AML-193 (cell line): Measurements from ENCODE around the gene MESP1.

Source experiments
- DNase-seq, 2 experiments: peaks; one replicate each; lab custom pipeline; 2025; lab: John Stamatoyannopoulos, UW

The MESP1 gene

GRCh38 chr15:89758981-89759380 lies 7.9 kb upstream of the MESP1 start:
- DNase-seq = no peak

DNA sequence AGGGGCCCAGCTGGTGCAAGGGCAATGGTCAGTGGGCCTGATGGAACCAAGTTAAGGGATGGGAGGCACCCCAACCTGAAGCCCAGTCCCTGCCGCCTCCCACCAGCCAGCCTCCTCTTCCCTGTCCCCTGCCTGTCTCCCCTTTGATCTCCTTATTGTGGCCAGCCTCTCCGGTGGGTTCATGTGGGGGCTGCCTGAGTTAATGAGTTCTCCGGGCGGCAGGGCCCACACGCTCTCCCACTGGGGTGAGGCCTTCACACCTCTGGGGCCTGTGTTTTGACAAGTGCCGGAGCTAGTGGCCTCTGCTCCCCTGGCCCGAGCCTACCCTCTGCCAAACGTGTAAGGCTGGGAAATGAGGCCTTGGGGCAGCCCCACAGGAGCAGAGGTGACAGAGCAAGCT lies 7.2 kb upstream of the MESP1 start:
- DNase-seq = no peak

DNA sequence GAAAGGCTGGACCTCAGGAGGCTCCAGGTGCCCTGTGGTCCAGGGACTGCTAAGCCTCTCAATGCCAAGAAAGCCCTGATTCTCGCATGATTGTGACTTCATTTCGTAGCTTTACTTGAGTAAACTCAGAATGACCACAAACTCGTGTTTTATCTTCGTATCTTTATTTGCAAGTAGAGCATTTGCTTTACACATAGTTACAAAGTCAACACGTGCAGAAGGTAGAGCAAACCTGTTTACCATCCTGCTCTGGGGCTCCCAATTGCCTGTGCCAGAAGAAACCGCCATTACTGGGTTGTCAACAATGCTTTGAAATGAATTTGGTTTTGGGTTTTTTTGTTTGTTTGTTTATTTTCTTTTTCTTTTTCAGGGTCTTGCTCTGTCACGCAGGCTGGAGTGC lies 5.8 kb upstream of the MESP1 start:
- DNase-seq = no peak

GRCh38 chr15:89755701-89756100 lies 4.7 kb upstream of the MESP1 start:
- DNase-seq = no peak

- DNase-seq = no peak
These were observed 3.5 kb upstream of the MESP1 start for GRCh38 chr15:89754361-89755154.

GRCh38 chr15:89753855-89754254 lies 2.8 kb upstream of the MESP1 start:
- no peak for DNase-seq

GRCh38 chr15:89751748-89752147 lies 699 bp upstream of the MESP1 start:
- DNase-seq = no peak

DNA sequence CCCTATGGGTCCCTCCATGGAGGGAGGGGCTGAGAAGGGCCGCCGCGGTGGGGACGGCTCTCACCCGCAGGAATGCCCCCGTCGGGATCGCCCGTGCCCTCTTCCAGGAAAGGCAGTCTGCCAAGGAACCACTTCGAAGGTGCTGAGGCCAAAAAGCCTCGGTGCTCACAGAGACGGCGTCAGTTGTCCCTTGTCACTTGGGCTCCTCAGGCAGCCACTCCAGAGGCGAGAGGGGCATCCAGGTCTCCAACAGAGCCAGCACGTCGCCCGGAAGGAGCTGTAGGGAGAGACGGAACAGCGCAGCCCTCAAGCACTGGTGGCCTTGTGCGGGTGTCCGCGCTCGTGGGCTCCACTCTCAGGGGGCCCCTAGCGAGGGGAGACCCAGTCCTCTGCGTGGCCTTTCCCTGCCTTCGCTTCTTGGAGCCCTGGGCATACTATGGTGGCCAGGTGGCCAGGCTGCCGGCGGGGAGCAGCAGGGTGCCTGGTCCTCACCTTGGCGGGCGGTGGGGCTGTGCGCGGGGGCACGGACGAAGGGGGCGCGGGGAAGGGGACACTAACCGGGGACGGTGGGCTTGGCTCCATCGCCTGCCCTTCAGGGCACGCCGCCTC lies 994 bp downstream of the MESP1 start:
- DNase-seq = no peak

DNA sequence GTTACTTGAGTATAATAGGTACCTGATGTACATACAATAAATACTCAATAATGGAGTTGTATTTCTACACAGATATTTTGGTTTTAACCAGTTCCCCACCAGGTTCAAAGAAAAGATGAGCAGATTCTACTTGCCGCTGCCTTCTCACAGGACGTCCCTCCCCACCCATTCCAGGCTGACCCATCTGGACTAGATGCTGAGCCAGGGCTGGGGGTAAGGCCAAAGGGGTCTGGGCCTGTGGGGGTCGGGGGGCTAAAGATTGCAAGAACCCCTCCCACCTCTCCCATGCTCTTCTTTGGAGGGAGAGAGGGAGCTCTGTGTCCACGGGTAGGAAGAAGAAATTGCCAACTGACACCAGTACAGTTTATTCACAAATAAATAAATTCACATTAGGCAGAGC lies 1.5 kb downstream of the MESP1 start:
- DNase-seq = no peak

- DNase-seq = no peak
These were observed 2.0 kb downstream of the MESP1 start for GRCh38 chr15:89749054-89749453.

DNA sequence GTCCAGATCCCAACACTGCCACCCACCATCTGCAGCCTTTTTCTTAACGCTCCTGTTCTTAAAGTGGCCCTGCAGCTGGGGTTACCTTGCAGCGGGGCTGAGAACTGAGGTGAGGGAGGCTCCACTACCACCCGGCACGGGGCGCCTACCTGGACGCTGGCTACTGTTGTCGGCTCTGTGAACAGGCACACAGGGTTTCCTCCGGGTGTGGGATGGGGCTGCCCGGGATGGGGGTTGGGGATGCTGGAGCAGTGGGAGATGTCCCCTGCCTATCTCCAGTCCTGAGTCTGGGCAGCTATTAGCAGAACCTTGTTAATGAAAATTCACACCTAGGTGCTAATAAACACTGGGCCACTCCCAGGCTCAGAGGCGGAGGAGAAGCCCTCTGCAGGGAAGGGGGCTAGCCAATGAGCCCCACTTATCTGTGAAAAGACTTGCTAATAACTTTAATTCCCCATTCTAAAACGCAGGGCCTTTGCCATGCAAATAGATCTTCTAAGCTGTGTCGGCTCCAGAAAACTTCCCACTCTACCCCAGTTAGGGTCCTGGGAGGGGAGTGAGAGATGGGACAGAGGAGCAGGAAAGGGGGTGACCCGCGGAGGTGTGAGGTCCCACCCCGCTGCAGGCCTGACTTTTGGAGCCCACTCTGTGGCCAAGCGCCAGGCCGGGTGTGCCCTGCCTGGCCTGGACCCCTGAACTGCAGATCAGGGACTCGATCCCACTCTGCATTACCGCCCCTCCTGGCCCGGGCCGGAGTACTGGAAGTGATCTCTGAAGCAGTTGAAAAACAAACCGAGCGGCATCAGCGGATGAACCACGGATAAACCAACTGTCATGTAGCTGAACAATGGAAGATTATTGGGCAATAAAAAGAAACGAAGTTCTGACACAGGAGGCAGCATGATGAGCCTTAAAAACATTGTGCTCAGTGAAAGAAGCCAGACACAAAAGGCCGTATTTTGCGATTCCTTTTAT lies 3.1 kb downstream of the MESP1 start:
- DNase-seq = no peak

GRCh38 chr15:89746386-89746780 lies 4.7 kb downstream of the MESP1 start:
- DNase-seq = no peak

- DNase-seq = no peak
These were observed 5.3 kb downstream of the MESP1 start for GRCh38 chr15:89745768-89746167.

DNA sequence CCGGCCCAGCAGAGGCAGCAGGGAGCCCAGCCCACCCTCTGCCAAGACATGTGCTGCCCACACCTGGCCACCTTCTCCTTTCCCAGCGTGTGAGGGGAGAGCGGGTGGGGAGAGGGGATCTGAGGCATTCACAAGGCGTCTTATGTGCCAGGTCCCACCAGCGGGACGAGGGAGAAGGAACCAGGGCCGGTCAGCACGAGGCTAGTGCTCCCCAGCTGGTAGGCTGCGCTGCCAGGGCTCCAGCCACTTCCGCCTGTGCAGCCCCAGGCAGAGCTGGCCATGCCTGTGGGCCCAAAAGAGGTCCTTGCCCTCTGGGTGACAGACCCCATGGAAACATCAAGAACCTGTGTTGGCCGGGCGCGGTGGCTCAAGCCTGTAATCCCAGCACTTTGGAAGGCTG lies 5.9 kb downstream of the MESP1 start:
- no peak for DNase-seq

DNA sequence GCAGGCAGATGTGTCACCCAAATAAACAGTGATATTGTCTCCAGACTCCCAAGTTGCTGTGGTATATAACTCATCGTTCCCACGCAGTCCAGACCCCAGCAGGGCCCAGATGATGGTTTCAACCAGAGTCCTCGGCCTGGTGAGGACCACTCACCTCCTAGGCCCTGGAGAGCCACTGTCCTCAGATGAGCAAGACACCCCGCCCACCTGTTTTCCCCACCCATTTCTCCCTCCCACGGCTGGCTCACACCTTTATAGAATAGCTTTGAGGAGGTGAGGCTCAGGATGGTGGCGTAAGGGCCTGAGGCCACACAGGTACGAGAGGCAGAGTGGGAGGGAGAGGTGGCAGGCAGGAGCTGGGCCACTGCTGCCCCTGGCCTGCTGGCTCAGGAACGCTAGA lies 7.5 kb downstream of the MESP1 start:
- no peak for DNase-seq

DNA sequence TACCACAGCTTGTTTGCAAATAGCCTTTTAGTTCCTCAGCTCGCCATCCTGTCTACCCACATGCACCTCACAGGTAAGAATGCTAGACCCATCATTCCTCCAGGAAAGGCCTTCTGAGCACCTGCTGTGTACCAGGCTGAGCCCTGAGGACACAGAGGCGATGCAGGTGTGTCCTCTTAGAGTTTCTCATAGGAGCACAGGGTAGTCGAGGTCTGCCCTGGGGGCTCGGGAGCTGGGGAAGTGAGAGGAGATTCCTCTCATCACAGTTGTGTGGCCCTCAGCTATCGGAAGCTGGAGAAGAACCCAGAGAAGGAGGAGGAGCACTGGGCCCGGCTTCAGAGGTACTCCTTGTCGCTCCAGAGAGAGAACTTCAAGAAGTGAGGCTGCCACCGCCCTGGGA lies 8.0 kb downstream of the MESP1 start:
- no peak for DNase-seq

GRCh38 chr15:89740137-89740536 lies 10.9 kb downstream of the MESP1 start:
- DNase-seq = peak; percentile 56 to 57

DNA sequence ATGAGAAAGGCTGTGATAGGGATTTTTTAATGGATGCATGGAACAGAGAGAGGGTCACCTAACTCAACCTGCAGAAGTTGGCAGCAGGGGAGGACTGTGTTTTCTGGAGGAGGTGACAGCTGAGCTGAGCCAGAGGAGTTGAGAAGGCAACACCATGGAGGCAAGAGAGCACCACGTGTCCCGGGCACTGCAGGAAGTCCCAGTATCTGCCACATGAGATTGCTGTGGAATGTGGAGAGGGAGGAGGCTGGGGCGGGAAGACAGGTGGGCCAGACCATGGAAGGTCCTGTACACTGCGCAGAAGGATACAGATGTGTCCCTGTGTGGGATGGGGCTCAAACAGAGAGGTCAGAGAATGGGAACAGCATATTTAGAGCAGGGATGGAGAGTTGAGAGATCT lies 15.3 kb downstream of the MESP1 start:
- DNase-seq = no peak

DNA sequence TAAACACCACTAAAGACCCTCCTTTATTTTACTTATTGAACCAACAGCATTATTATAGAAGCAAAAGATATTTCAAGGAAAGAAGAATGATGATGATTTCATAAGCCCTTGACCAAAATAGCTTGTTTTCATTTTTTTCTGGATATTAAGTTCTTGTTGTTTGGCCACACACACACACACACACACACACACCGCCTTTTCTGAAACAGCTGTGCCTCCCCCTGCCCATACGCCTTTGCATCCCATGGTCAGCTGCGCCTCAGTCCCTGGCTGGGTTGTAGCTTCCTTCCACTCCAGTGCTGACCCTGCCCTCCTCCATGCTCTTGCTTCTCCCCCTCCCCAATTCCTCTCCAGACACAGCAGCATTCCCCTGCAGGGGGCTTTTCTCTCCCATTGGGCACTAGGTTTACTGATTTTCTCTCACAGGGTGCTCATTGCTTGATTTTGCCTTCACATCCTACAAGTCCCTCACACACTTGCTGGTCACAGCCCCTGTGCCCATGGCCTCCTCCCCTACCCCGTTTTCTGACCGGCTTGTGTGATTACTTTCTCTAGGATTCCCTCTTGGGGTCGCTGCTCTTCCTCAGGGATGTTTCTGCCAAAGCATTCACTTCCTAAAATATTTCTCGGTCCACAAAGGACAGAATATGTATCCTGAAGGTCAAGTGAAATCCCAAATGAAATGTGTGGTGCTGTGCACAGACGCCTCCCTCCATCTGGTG lies 18.4 kb downstream of the MESP1 start:
- DNase-seq = no peak

DNA sequence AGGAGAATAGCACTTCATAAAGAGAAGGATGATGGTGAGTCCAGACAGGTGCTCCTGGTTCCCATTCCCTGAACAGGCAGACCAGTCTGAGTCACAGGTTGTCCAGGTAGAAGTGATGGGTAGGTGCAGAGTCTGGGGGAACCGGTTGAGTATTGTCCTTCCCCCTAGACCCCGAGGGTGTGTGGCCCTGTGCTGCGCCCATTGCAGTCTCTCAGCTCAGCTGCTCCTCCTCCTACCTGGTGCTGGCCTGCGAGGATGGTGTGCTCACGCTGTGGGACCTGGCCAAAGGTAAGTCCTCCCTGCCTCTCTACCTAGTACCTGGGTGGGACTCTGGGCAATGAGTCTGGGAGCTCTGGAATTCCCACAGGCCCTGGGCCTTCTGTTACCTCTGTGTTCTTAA lies 19.8 kb downstream of the MESP1 start:
- DNase-seq = no peak

GRCh38 chr15:89728254-89728653 lies 22.8 kb downstream of the MESP1 start:
- DNase-seq = no peak

GRCh38 chr15:89725064-89725463 lies 26.0 kb downstream of the MESP1 start:
- DNase-seq = no peak
